Muscle of leg (tissue), 16 donors: ENCODE results near the gene HINT2. TPM values are rescaled to one million over a fixed set of nuclear protein-coding genes. Genes with fewer than 3 reads are reported as not detected.

Experiments
- DNase-seq: peaks from one replicate; pipeline ENCODE4 v3.0.0; 2013
- H3K27ac ChIP-seq: one replicate; pipeline ENCODE4 v1.5.1; 2013; ENCODE audit warnings: mild to moderate bottlenecking, low read length, control low read depth
- H3K27me3 ChIP-seq: one replicate; pipeline ENCODE4 v1.6.1; 2013; ENCODE audit warnings: low read length; ENCODE audit not compliant: control insufficient read depth, insufficient read depth
- H3K36me3 ChIP-seq: one replicate; pipeline ENCODE4 v1.6.1; 2013; ENCODE audit warnings: low read length; ENCODE audit not compliant: control insufficient read depth, insufficient read depth
- H3K4me1 ChIP-seq: one replicate; pipeline ENCODE4 v1.6.1; 2013; ENCODE audit warnings: low read length; ENCODE audit not compliant: control insufficient read depth, insufficient read depth
- H3K4me3 ChIP-seq: one replicate; pipeline ENCODE4 v1.5.1; 2013; ENCODE audit warnings: low read length, control low read depth
- H3K9me3 ChIP-seq: replicated peaks from 2 replicates; pipeline ENCODE4 v1.6.1; 2013; ENCODE audit warnings: low read depth, low read length; ENCODE audit not compliant: control insufficient read depth
- WGBS: methylation state at CpG from one replicate; pipeline ENCODE4 v1.1.5; 2013; ENCODE audit warnings: missing lambda C conversion rate; ENCODE audit not compliant: insufficient coverage; 5-methylcytosine and 5-hydroxymethylcytosine counted together
- long read RNA-seq, 11 donors: transcript quantifications; one replicate each; lab custom pipeline, GENCODE V29; 2026
- polyA plus RNA-seq, 8 donors: library from polyadenylated mRNA; unstranded; fragments of 120-200 nt; gene quantifications; one replicate each; pipeline versions ENCODE4 v1.2.1 to v1.2.3, GENCODE V29; 2013; ENCODE audit warnings: inconsistent platforms in 1 of 8, low replicate concordance in 1 of 8; ENCODE audit not compliant: insufficient read length in 8 of 8, insufficient read depth in 1 of 8
- total RNA-seq: library from RNA; stranded (reverse); fragments of 120-200 nt; gene quantifications from one replicate; pipeline ENCODE4 v1.2.4, GENCODE V29; 2013

Gene HINT2
- total RNA-seq: 33.6 TPM
- polyA plus RNA-seq: 10 to 100 TPM; 24.5 to 35.6 (median 30.0) TPM
- long read RNA-seq, donor 1, transcript HINT2-201 (5 exons, 628 nt): major isoform, 9 of 12 reads
- long read RNA-seq, donor 1, partial matches to known transcripts: 0 of 12 reads
- long read RNA-seq, donor 1, other reads (novel, unspliced or antisense): 0 of 12 reads
- long read RNA-seq, donor 2, partial matches to known transcripts: 0 of 1 reads
- long read RNA-seq, donor 2, other reads (novel, unspliced or antisense): 0 of 1 reads
- long read RNA-seq, donor 3, transcript HINT2-201 (5 exons, 628 nt): major isoform, 19 of 22 reads
- long read RNA-seq, donor 3, partial matches to known transcripts: 0 of 22 reads
- long read RNA-seq, donor 3, other reads (novel, unspliced or antisense): 0 of 22 reads
- long read RNA-seq, donor 4, transcript HINT2-201 (5 exons, 628 nt): major isoform, 14 of 16 reads
- long read RNA-seq, donor 4, partial matches to known transcripts: 0 of 16 reads
- long read RNA-seq, donor 4, other reads (novel, unspliced or antisense): 0 of 16 reads
- long read RNA-seq, donor 5, transcript HINT2-202 (4 exons, 734 nt): minor isoform, 6 of 51 reads
- long read RNA-seq, donor 5, transcript HINT2-201 (5 exons, 628 nt): major isoform, 45 of 51 reads
- long read RNA-seq, donor 5, partial matches to known transcripts: 0 of 51 reads
- long read RNA-seq, donor 5, other reads (novel, unspliced or antisense): 0 of 51 reads
- long read RNA-seq, donor 6, transcript HINT2-201 (5 exons, 628 nt): major isoform, 38 of 40 reads
- long read RNA-seq, donor 6, partial matches to known transcripts: 0 of 40 reads
- long read RNA-seq, donor 6, other reads (novel, unspliced or antisense): 0 of 40 reads
- long read RNA-seq, donor 7, transcript HINT2-201 (5 exons, 628 nt): major isoform, 17 of 26 reads
- long read RNA-seq, donor 7, partial matches to known transcripts: 6 of 26 reads
- long read RNA-seq, donor 7, other reads (novel, unspliced or antisense): 0 of 26 reads
- long read RNA-seq, donor 8, transcript HINT2-202 (4 exons, 734 nt): minor isoform, 5 of 37 reads
- long read RNA-seq, donor 8, transcript HINT2-201 (5 exons, 628 nt): major isoform, 22 of 37 reads
- long read RNA-seq, donor 8, partial matches to known transcripts: 7 of 37 reads
- long read RNA-seq, donor 8, other reads (novel, unspliced or antisense): 0 of 37 reads
- long read RNA-seq, donor 9, transcript HINT2-201 (5 exons, 628 nt): major isoform, 14 of 17 reads
- long read RNA-seq, donor 9, partial matches to known transcripts: 0 of 17 reads
- long read RNA-seq, donor 9, other reads (novel, unspliced or antisense): 0 of 17 reads
- long read RNA-seq, donor 10, transcript HINT2-201 (5 exons, 628 nt): major isoform, 22 of 28 reads
- long read RNA-seq, donor 10, partial matches to known transcripts: 0 of 28 reads
- long read RNA-seq, donor 10, other reads (novel, unspliced or antisense): 0 of 28 reads
- long read RNA-seq, donor 11, transcript HINT2-201 (5 exons, 628 nt): major isoform, 25 of 30 reads
- long read RNA-seq, donor 11, partial matches to known transcripts: 0 of 30 reads
- long read RNA-seq, donor 11, other reads (novel, unspliced or antisense): 0 of 30 reads

- Histone ChIP-seq H3K4me3 (peak within 1 kb of the TSS; percentile 81), H3K27ac (peak within 1 kb of the TSS; percentile 97), H3K9me3 (no peaks in the 10 kb centered on the region), H3K27me3 (peaks cover 2% of the 10 kb centered on the region), H3K36me3 (no peaks in the 10 kb centered on the region), H3K4me1 (peaks cover 37% of the 10 kb centered on the region)
- under 1% methylated on average over 43 of the region's 52 CpGs for WGBS
- peak; percentile 100 for DNase-seq
Observed at GRCh38 chr9:35814841-35815543, at the start of gene HINT2. Gene HINT2 (minus strand): TSS chr9:35815042. CDS start chr9:35814979, 63 bp downstream.

DNA sequence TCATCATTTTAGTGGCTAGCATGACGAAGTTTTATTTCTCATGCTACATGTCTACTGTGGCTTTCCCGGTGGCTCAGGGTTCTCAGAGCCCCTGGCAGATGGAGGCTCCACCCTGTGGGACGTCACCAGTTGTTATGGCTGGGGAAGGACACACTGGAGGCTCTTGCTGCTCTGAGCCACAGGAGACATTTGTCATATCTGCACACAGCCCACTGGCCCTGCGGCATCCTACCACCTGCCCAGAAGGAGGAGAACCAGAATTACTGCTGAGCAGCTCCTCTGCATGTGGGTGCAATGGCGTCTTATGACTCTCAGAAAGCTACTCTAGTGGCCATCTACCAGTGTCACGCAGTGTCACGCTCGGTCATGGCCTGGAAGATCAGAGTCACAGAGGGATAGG, 48.7 kb upstream of the HINT2 start:
- Histone ChIP-seq H3K36me3 (no peaks in the 10 kb centered on the region), H3K9me3 (no peaks in the 10 kb centered on the region), H3K4me1 (peaks cover 12% of the 10 kb centered on the region), H3K27me3 (peaks cover 46% of the 10 kb centered on the region), H3K4me3 (no peak overlapping the region), H3K27ac (no peak overlapping the region)
- WGBS: 72% methylated on average over 6 of the region's 8 CpGs
- no peak for DNase-seq

DNA sequence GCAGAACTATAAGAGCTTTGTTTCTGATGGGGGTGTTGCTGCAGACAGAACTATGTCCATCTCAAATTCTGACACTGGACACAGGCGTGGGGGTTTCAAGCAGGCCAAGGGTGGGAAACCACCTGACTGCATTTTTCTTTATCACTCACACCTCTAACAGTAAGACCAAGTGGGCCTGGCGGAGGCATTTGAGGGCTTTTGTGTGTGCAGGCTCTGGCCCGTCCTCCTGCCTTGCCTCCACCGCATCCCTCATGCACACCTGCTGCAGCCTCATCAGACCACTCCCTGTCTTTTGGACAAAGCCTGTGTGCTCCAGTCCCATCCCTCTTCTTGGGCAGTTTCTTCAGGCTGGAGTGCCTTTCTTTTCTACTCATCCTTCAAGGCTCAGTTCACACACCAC, 47.5 kb upstream of the HINT2 start:
- Histone ChIP-seq H3K27ac (no peak overlapping the region), H3K27me3 (peaks cover 44% of the 10 kb centered on the region), H3K9me3 (no peaks in the 10 kb centered on the region), H3K36me3 (no peaks in the 10 kb centered on the region), H3K4me3 (no peak overlapping the region), H3K4me1 (peaks cover 12% of the 10 kb centered on the region)
- DNase-seq: no peak
- WGBS: 91% methylated on average over 4 of the region's 4 CpGs

- peaks cover 12% of the 10 kb centered on the region for H3K4me1 ChIP-seq
- H3K4me3 ChIP-seq: no peak overlapping the region
- no peaks in the 10 kb centered on the region for H3K36me3 ChIP-seq
- no peaks in the 10 kb centered on the region for H3K9me3 ChIP-seq
- H3K27ac ChIP-seq: no peak overlapping the region
- H3K27me3 ChIP-seq: peaks cover 50% of the 10 kb centered on the region
- 65% methylated on average over 9 of the region's 12 CpGs for WGBS
- DNase-seq: no peak
Observed at GRCh38 chr9:35861161-35861897, 46.5 kb upstream of the HINT2 start.

DNA sequence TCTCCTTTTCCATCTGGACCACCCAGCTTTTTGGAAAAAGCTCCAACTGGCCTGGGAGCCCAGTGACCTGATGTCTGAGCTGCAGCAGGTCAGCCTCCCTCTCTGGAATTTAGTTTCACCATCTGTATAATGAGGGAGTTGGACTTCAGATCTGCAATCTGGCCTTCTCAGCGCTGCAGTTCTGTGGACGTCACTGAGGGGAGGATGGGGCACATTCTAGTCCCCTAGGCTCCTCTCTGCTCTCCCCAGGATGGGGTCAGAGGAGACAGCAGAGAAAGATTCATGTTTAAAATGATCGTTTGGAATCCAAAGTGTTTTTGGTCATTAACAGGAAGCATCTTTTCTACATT, 45.1 kb upstream of the HINT2 start:
- Histone ChIP-seq H3K4me1 (peaks cover 12% of the 10 kb centered on the region), H3K27ac (no peak overlapping the region), H3K9me3 (no peaks in the 10 kb centered on the region), H3K27me3 (peaks cover 56% of the 10 kb centered on the region), H3K36me3 (no peaks in the 10 kb centered on the region), H3K4me3 (no peak overlapping the region)
- WGBS: no CpG with 5 or more reads among the region's 3 CpGs
- DNase-seq: peak; percentile 43

- DNase-seq: no peak
- Histone ChIP-seq H3K4me3 (no peak overlapping the region), H3K27ac (no peak overlapping the region), H3K4me1 (peaks cover 12% of the 10 kb centered on the region), H3K27me3 (peaks cover 52% of the 10 kb centered on the region), H3K36me3 (no peaks in the 10 kb centered on the region), H3K9me3 (no peaks in the 10 kb centered on the region)
- WGBS: 43% methylated on average over 16 of the region's 16 CpGs
Observed at GRCh38 chr9:35859310-35859989, 44.6 kb upstream of the HINT2 start.

DNA sequence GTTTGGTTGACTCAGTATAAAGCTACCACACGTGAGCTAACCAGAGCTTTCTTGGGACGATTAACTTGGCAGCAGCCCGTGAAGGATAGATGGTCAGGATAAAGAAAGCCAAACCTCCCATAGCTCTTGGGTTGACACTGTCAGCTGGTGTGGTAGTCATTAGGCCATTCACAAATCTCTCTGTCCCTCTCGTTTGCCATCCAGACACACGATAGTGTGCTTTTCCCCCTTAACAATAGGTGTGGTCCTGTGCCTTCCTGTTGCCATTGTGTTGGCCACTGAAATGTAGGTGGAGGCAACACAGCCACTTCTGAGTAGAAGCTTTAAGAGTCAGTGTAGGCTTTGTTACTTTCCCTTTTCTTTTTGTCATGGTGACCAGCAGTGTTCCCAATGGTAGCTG, 43.6 kb upstream of the HINT2 start:
- Histone ChIP-seq H3K4me1 (peaks cover 10% of the 10 kb centered on the region), H3K36me3 (peaks cover 6% of the 10 kb centered on the region), H3K4me3 (no peak overlapping the region), H3K27me3 (peaks cover 54% of the 10 kb centered on the region), H3K27ac (no peak overlapping the region), H3K9me3 (no peaks in the 10 kb centered on the region)
- DNase-seq: no peak
- 40% methylated on average over 1 of the region's 5 CpGs for WGBS

DNA sequence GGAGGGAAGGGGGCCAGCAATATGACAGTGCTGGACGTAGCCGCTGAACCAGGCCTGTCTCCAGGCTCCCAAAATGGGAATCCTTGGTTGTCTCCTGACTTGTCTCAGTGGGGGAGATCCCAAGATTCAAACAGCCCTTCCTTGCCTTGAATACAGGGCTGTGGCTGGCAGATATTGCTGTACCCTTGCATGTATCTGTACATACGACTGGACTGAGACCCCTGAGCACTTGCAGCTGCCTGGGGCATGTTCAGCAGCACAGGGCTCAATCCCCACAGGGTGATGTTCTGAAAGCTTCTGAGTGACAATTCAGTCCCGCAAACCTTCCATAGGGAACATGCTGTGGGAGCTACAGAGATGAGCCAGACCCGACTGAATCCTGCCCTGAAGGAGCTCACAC, 42.0 kb upstream of the HINT2 start:
- no peak for DNase-seq
- 87% methylated on average over 4 of the region's 5 CpGs for WGBS
- no peak overlapping the region for H3K4me3 ChIP-seq
- peaks cover 10% of the 10 kb centered on the region for H3K4me1 ChIP-seq
- no peaks in the 10 kb centered on the region for H3K9me3 ChIP-seq
- no peak overlapping the region for H3K27ac ChIP-seq
- peaks cover 19% of the 10 kb centered on the region for H3K36me3 ChIP-seq
- H3K27me3 ChIP-seq: peaks cover 52% of the 10 kb centered on the region
